K562 treated with DMSO at 1 percent for 4 hours (cell line): ENCODE data around the gene FCER1A. TPM values are rescaled to one million over a fixed set of nuclear protein-coding genes. Genes with fewer than 3 reads are reported as not detected.

Experiments used
- total RNA-seq: library from RNA; unstranded; fragments of 300-600 nt; gene quantifications from 2 replicates; pipeline ENCODE4 v1.2.3, GENCODE V29; 2022; ENCODE audit not compliant: insufficient read depth

The FCER1A gene
- total RNA-seq = not detected in 2 replicates

DNA sequence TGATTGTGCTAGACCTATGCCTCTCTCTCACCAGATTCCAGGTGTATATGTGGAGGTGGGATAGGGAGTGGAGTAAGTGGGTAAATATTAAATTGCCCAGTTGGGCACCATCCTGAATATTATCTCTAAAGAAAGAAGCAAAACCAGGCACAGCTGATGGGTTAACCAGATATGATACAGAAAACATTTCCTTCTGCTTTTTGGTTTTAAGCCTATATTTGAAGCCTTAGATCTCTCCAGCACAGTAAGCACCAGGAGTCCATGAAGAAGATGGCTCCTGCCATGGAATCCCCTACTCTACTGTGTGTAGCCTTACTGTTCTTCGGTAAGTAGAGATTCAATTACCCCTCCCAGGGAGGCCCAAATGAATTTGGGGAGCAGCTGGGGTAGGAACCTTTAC lies at the start of gene FCER1A:
Gene FCER1A (plus strand): TSS at position 242 of the 400 bp plus-strand sequence. CDS start 29 bp downstream, at position 271.

Other genes starting within 250 kb of the FCER1A start
- gene AIM2, start 225.6 kb upstream of the FCER1A start, total RNA-seq = 0.74 TPM in 1 of 2 replicates, not detected in the other
- not detected in 2 replicates for gene CADM3, start 130.7 kb upstream of the FCER1A start, total RNA-seq
- not detected in 2 replicates for gene ACKR1, start 97.5 kb upstream of the FCER1A start, total RNA-seq
- gene OR10J4, start 129.9 kb downstream of the FCER1A start, total RNA-seq = not detected in 2 replicates
- not detected in 2 replicates for gene OR10J1, start 137.4 kb downstream of the FCER1A start, total RNA-seq
- gene OR10J5, start 233.7 kb downstream of the FCER1A start, total RNA-seq = not detected in 2 replicates